GM18873 (cell line): ENCODE results near the gene INIP.
"Not testable (repeated sequence)": the region's sequence is repeated elsewhere in the genome, so short reads cannot be mapped to it uniquely, and the experiment has no call there.

Source experiments
- ATAC-seq: cut with Tn5 transposase; IDR thresholded peaks from one replicate; pipeline ENCODE4 v1.9.1; 2021; ENCODE audit warnings: mild to moderate bottlenecking, moderate library complexity, moderate number of reproducible peaks; ENCODE audit not compliant: unreplicated experiment, low FRiP score

INIP gene

GRCh38 chr9:112743216-112743836, 25.4 kb upstream of the INIP start:
- ATAC-seq: no peak

DNA sequence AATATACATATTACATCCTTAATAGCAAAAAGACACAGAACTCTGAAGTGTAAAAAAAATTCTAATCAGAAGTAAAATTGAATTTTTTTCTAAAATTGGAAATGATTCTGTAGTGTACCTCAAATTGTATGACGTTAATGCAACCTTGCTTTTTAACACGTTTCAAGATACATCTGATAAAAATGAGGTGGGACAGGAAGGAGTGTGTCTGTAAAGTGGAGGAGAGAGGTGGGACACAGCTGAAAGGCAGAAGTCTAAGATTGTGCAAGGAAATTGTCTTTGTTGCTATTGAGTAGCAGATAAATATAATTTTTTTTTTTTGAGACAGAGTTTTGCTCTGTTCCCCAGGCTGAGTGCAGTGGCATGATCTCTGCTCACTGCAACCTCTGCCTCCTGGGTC, 17.0 kb upstream of the INIP start:
- ATAC-seq: no peak

DNA sequence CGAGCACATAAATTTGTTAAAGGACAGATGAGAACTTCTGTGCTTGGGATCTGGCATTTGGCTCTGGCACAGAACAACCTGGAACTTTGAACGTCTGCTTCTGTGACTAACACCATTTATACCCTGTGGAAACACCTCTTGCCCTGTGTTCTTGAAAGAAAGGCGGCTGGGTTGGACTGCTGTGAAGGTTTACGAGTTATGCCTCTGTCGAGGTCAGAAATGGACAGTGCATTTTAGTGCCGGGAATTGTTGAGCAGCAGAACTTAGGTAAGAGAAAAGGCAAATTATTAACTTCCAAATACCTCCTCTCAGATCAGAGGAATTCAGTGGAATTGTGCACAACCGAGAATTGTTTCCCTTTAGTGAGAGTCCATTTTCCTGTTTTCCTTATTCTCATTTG, 14.1 kb upstream of the INIP start:
- ATAC-seq: no peak

- ATAC-seq: no peak
These were observed 10.5 kb upstream of the INIP start for GRCh38 chr9:112728401-112728800.

GRCh38 chr9:112726428-112726827, 8.5 kb upstream of the INIP start:
- no peak for ATAC-seq

GRCh38 chr9:112725961-112726360, 8.0 kb upstream of the INIP start:
- ATAC-seq: no peak

- ATAC-seq: not testable (repeated sequence)
These were observed 4.8 kb upstream of the INIP start for GRCh38 chr9:112722749-112723148.

DNA sequence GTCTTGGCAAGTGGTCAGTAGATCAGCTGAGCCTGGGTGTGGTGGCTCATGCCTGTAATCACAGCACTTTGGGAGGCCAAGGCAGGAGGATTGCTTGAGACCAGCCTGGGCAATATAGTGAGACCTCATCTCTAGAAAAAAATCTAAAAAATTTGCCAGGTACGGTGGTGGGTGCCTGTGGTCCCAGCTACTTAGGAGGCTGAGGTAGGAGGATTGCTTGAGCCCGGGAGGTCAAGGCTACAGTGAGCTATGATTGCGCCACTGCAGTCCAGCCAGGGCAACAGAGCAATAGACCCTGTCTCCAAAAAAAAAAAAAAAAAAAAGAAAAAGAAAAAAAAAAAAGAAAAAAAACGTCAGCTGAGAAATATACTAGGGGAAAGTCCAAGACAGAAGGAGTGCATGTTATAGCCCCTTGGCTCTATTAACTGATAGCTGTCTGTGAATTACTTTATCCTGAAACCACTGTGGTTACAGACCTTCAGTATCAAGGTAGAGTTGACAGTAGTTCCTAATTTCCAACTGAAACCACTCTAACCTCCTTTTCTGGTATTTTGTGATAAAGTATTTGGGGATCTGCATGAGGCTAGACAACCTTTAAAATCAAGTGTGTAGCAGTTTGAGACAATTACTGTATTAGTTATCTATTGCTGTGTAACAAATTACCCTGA, 2.3 kb upstream of the INIP start:
- ATAC-seq: no peak

GRCh38 chr9:112719696-112720095, 1.8 kb upstream of the INIP start:
- ATAC-seq: no peak

GRCh38 chr9:112719241-112719691, 1.3 kb upstream of the INIP start:
- no peak for ATAC-seq

DNA sequence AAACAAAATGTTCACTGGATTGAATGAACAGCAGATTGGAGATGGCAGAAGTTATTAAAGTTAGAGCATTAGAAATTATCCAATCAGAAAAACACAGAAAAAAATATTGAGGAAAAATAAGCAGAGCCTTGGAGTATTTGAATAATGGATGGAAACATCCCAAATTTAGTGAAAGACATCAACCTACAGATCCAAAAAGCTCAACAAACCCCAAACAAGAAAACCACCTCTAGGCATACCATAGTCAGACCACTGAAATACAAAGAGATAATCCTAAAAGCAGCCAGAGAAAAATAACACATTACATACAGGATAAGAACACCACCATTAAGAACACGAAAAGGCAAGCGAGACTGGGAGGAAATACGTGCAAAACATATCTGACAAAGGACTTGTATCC, 5.2 kb downstream of the INIP start:
- ATAC-seq: no peak

- ATAC-seq: no peak
These were observed 6.7 kb downstream of the INIP start for GRCh38 chr9:112711050-112711689.

DNA sequence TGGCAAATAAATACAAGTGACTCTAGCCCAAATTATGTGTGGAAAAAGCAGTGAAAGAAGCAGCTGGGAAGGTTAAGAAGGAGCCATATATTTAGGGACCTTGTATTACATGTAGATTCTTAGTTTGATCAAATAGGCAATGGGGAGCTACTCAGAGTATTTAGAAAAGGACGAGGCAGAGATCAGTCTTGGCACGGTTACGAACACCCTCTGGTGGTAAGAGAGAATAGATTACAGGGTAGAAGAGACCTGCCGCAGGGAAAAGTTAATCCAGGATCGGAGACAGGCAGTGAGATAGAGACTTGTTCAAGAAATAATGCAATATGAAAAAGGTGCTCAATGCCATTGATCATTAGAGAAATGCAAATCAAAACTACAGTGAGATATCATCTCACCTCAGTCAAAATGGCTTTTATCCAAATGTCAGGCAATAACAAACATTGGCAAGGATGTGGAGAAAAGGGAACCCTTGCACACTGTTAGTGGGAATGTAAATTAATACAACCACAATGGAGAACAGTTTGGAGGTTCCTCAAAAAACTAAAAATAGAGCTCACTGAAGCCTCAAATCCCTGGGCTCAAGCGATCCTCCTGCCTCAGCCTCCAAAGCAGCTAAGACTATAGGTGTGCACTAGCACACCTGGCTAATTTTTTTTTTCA, 12.0 kb downstream of the INIP start:
- ATAC-seq: no peak

GRCh38 chr9:112703304-112703703, 14.6 kb downstream of the INIP start:
- no peak for ATAC-seq

DNA sequence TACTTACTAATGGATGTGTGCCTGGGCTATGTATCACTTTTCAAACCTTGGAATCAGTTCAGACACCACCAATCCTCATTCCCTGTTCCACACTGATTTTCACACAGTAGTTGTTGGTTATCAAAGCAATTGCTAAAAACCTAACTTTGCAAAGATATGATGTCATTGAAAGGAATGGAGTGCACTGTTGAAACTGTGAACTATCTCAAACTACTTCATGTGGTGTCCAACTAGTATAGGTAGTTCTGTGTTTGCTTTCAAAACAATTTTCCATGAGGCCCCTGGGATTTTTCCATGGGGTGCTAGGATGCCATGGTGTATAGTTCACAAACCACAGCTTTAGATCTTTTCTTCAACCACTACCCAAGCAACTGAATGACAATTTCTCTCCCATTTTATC, 17.8 kb downstream of the INIP start:
- no peak for ATAC-seq

GRCh38 chr9:112699230-112699629, 18.7 kb downstream of the INIP start:
- ATAC-seq: no peak

DNA sequence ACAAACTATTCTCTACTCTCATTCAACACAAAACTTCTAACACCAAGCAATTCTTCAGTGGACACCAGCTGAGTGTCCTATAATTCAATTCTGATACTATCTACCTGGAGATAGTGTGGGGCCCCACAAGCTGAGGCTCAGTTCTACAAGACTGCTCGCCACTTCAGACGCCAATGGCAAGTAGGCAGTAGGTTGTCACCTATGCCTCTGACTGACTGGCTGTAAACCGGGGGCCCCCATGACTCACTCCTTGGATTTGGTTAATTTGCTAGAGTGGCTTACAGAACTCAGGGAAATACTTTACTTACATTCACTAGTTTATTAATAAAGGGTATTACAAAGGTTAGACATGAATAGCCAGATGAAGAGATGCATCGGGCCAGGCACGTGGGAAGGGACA, 21.5 kb downstream of the INIP start:
- no peak for ATAC-seq

GRCh38 chr9:112694706-112695555, 23.0 kb downstream of the INIP start:
- no peak for ATAC-seq

- ATAC-seq: no peak
These were observed 28.7 kb downstream of the INIP start for GRCh38 chr9:112689161-112689740.

- ATAC-seq: no peak
These were observed 37.0 kb downstream of the INIP start for GRCh38 chr9:112680731-112681402.
